Non-pigmented ciliary epithelial cell (primary cell): Measurements from ENCODE around the gene EDC3.
"Not testable (repeated sequence)": the region's sequence is repeated elsewhere in the genome, so short reads cannot be mapped to it uniquely, and the experiment has no call there.

Experiments
- DNase-seq: peaks from one replicate; pipeline ENCODE4 v3.0.0-alpha.2; 2010; ENCODE audit warnings: low read depth

EDC3 gene

GRCh38 chr15:74695597-74696397 is at the start of gene EDC3:
TSS of gene EDC3 (minus strand) at chr15:74696024. CDS start at chr15:74675124, 20,900 bp downstream.
- DNase-seq: peak; percentile 18

- DNase-seq: no peak
Observed at GRCh38 chr15:74742422-74742821, 46.6 kb upstream of the EDC3 start.

- not testable (repeated sequence) for DNase-seq
Observed at GRCh38 chr15:74738239-74738638, 42.4 kb upstream of the EDC3 start.

- no peak for DNase-seq
Observed at GRCh38 chr15:74735305-74735704, 39.5 kb upstream of the EDC3 start.

GRCh38 chr15:74733269-74733668 is 37.4 kb upstream of the EDC3 start:
- DNase-seq: no peak

- no peak for DNase-seq
Observed at GRCh38 chr15:74732846-74733245, 37.0 kb upstream of the EDC3 start.

- no peak for DNase-seq
Observed at GRCh38 chr15:74730619-74731316, 34.9 kb upstream of the EDC3 start.

GRCh38 chr15:74729372-74729771 is 33.5 kb upstream of the EDC3 start:
- not testable (repeated sequence) for DNase-seq

- not testable (repeated sequence) for DNase-seq
Observed at GRCh38 chr15:74728699-74729098, 32.9 kb upstream of the EDC3 start.

GRCh38 chr15:74727727-74728126 is 31.9 kb upstream of the EDC3 start:
- no peak for DNase-seq

GRCh38 chr15:74726774-74727164 is 30.9 kb upstream of the EDC3 start:
- no peak for DNase-seq

GRCh38 chr15:74725845-74726773 is 30.3 kb upstream of the EDC3 start:
- no peak for DNase-seq

GRCh38 chr15:74725225-74725774 is 29.5 kb upstream of the EDC3 start, which contains the start of gene CYP1A1:
TSS of gene CYP1A1 (minus strand) at chr15:74725528. CDS start at chr15:74723097, 2,431 bp downstream.
- DNase-seq: no peak

GRCh38 chr15:74724570-74725224 is 28.9 kb upstream of the EDC3 start:
- DNase-seq: no peak

- DNase-seq: no peak
Observed at GRCh38 chr15:74723754-74724334, 28.0 kb upstream of the EDC3 start.

GRCh38 chr15:74723187-74723586 is 27.4 kb upstream of the EDC3 start:
- DNase-seq: no peak

GRCh38 chr15:74722591-74722990 is 26.8 kb upstream of the EDC3 start:
- DNase-seq: no peak

- no peak for DNase-seq
Observed at GRCh38 chr15:74716651-74717050, 20.8 kb upstream of the EDC3 start.

- no peak for DNase-seq
Observed at GRCh38 chr15:74712311-74712710, 16.5 kb upstream of the EDC3 start.

- DNase-seq: no peak
Observed at GRCh38 chr15:74710319-74711094, 14.7 kb upstream of the EDC3 start.
